HG03432 (cell line): ENCODE results near the gene MIOX.

Experiments
- ATAC-seq: cut with Tn5 transposase; IDR thresholded peaks from one replicate; pipeline ENCODE4 v1.9.1; 2021; ENCODE audit warnings: mild to moderate bottlenecking, moderate library complexity; ENCODE audit not compliant: unreplicated experiment

MIOX gene

DNA sequence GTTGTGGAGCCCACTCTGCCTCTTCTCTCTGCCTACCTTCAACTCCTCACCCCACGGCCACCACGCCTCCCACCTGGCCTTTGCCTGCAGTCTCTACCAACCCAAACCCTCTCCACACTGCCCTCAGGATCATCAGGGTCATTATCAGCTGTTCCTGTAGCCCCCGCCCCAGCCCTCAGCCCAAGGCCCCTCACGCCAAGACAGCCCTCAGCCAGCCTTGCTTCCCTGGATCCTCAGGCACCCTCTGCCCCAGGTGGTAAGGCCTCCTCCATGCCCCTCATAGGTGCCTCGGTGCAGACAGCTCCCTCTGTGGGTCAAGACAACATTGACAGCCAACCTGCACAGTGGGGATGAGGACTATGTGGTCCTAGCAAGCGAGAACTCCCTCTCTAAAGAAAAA lies 13.6 kb upstream of the MIOX start:
- ATAC-seq, result no peak

DNA sequence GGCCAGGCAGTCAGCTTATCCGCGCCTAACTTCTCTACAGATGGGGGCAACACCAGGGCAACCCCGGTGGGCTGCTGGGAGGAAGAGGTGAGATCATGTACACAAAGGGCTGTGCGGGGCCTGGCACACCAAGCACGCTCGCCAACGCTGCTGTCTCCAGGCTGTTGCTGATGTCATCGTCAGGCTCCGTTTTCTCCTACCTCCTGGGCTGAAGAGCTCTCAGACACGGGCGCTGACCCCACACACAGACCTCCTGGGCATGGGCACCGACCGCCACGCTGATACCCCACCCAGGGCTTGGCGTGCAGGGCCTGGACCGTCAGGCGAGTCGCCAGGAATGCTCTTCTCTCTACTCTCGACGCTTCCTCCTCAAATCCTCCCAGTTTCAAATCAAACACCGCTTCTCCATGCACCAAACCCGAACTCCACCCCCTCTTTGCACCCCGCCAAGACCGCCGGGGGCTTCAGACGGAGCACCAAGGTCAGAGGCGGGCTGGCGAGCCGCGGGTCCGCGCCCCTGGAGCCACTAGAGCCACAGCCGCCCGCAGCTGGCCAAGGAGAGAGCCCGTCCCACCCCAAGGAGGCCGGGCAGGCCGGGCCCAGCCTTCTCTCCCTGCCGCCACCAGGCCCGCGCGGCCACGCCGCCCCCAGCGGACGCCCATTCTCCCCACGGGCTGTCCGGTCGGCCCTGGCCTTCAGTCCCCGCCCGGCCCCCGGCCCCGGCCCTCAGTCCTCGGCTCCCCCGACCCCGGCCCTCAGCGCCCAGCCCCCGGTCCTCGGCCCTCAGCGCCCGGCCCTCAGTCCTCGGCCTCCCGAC lies 12.6 kb upstream of the MIOX start:
- ATAC-seq, result no peak

- ATAC-seq, result peak; percentile 71
Observed at GRCh38 chr22:50474710-50475651, 11.7 kb upstream of the MIOX start, which contains the start of gene SBF1. TSS of gene SBF1 (minus strand) at chr22:50475035. CDS start at chr22:50474840, 195 bp downstream.

- no peak for ATAC-seq
Observed at GRCh38 chr22:50475652-50476002, 11.0 kb upstream of the MIOX start.

- no peak for ATAC-seq
Observed at GRCh38 chr22:50476868-50477267, 9.8 kb upstream of the MIOX start.

DNA sequence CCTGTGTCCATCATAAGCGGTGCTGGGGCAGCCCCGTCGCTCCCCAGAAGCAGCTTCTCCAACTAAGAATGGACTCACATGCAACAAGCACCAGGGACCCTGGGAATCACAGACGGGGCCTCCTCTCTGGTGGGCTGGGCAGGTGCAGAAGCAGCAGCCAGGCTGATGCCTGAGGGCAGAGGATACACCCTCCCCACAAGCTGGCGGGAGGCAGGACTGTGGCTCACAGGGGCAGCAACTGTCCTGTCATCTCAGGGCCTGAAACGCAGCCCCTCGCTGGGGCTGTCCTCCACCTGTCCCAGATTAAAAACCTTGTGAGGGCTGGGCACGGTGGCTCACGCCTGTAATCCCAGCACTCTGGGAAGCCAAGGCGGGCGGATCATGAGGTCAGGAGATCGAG lies 8.7 kb upstream of the MIOX start:
- no peak for ATAC-seq

GRCh38 chr22:50479721-50480120 lies 6.9 kb upstream of the MIOX start:
- no peak for ATAC-seq

GRCh38 chr22:50481045-50481439 lies 5.6 kb upstream of the MIOX start:
- no peak for ATAC-seq

DNA sequence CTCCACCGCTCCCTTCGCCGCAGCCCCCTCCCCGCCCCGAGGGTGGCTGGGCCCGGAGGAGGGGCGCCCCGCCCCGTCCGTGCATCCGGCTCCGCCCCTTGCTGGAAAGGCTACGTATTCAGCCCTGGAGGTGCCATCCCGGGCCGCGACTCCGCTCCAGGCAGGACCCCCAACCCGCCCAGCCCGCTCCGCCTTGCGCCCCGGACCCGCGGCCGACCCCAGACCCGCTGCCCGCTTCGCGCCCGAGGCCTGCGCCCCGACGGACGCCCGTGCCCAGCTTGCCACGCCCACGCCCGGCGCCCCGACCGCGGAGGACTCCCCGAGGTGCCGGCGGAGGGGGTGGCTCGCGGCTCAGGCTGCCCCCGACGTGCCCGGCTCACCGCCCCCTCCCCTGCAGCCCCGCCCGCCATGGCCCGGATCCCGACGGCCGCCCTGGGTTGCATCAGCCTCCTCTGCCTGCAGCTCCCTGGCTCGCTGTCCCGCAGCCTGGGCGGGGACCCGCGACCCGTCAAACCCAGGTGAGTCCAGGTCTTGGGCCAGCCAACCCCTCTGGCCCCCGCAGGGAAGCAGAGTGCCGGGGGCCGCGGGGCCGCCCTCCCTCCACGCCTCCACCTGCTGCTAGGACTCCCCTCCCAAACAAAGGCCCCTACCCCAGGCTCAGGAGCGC lies 5.1 kb upstream of the MIOX start, which contains the start of gene ADM2:
Gene ADM2, plus strand, starts transcription at position 104 of the 667 bp plus-strand sequence. Its CDS starts 305 bp downstream, at position 409.
- ATAC-seq, result no peak

- ATAC-seq, result no peak
Observed at GRCh38 chr22:50482107-50483074, 4.3 kb upstream of the MIOX start.

- no peak for ATAC-seq
Observed at GRCh38 chr22:50483106-50483505, 3.6 kb upstream of the MIOX start.

DNA sequence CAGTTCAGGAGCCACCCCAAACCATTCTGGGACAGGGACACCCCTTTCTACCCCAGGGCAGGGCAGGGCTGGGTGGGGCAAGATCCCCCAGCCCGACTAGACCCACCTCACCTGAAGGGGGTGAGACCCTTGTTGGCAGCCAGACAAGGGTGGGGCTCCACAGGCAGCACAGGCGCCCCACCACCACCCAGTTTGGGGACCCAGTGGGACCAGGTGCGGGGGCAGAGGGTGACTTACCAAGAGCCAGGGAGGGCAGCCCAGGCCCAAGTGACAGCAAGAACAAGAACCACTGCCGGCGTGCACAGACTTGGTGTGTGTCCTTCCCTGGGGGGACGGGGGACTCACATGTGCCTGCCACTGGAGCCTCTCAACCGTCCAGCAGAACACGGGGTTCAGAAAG lies 3.1 kb upstream of the MIOX start:
- ATAC-seq, result no peak

DNA sequence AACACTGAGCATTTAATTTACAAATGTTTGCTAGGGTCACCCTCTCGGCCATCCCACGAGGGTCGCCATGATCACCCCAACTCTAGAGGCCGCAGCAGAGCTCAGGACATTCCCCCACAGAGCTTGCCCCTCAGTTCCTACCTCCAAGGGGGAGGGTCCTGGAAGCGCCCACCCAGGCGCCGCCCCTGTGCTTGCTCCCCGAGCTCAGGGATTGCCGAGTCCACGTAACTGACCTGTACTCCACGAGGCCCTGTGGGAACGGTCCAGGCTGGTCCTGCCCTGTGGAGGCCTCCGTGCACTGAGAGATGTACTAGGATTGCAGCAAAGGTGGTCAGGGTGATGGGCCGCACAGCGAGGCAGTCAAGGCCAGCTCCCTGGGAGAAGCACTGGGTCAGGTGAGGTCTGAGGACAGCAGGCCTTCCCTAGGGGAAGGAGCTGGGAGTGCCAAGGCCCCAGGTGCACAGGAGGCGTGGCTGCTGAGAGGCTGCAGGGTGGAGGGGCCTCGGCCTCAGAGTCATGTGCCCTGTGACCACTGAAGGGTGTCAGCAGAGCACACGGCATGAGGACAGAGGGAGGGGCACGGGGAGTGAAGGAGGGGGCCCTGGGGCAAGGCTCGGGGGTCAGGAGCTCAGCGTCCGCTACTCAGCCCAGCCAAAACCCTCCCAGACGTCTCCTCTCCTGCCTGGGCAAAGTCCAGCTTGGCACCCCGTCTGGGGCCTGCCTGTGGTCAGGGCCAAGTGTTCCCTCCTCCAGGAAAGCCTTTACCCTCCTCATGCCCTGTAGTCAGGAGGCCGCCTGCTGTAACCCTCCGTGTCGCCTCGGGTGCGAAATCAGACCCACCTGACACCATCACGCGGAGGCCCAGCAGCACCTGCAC lies 2.4 kb upstream of the MIOX start:
- ATAC-seq, result no peak

DNA sequence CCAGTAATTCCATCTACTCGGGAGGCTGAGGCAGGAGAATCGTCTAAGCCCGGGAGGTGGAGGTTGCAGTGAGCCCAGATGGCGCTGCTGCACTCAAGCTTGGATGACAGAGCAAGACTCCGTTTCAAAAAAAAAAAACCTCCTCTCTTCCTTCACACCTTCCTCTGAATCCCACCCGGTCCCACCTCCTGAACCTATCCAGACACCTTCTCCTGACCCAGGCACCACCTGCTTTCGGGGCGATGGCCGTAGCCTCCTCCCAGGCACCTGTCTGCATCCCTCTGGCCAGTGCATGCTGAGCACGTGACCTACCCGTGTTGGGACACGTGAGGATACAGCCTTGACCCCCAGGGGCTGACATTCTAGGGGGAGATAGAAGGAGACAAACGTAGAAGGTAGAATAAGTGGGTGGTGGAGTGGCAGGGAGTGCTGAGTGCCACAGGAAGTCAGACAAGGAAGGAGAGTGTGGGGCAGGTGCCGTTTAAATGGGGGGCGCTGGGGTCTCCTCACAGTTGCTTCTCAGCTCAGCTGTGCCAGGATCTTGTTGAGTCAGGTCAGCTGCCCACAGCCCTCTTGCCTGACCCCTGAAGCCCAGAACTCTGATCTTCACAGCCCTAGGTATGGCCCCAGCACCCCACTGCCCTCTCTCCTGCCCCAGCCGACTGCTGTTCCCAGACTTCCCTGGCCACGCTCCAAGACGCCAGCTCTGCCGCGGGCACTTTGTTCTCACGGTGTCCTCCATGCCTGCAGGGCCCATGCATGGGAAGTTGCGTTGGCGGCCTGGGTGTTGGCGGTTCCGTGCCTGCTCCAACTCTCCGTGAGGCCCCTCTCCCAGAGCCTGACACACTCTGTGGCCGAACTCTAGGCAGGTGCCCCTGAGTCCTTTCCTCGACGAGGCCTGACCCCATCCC lies 1.2 kb upstream of the MIOX start:
- no peak for ATAC-seq

- ATAC-seq, result no peak
Observed at GRCh38 chr22:50487290-50488005, 789 bp downstream of the MIOX start.

DNA sequence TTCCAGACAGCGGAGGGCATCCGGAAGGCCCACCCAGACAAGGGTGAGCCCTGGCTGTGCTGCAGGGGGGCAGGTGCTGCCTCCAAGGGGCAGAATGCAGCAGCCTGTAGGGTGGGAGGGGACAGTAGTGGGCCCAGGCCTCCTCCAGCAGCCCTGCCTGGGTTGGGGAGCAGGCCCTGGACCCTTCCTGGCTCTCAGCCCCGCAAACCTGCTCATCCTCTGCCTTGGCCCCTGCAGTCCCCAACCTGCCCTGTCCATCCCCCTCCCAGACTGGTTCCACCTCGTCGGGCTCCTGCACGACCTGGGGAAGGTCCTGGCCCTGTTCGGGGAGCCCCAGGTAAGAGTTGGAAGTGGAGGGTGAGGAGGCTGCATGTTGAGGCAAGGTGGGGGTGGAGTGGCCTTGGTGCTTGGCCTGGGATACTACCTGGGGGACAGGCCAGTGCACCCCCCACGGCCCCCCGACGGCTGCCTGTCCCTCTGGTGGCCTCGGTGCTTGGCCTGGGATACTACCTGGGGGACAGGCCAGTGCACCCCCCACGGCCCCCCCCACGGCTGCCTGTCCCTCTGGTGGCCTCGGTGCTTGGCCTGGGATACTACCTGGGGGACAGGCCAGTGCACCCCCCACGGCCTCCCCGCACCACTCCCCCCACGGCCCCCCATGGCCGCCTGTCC lies 1.5 kb downstream of the MIOX start:
- no peak for ATAC-seq

DNA sequence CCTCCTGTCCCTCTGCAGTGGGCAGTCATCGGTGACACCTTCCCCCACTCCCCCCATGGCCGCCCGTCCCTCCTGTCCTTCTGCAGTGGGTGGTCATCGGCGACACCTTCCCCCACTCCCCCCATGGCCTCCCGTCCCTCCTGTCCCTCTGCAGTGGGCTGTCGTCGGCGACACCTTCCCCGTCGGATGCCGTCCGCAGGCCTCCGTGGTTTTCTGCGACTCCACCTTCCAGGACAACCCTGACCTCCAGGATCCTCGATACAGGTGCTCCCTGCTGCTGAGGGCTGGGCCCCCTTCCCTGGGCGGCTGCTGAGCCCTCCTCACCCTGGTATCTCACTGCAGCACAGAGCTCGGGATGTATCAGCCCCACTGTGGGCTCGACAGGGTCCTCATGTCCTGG lies 2.2 kb downstream of the MIOX start:
- ATAC-seq, result no peak
